GM12878 (cell line): ENCODE measurements around the gene GATA2.

Experiments used
- E4F1 ChIP-seq: fragments of 450-650 bp; IDR thresholded peaks from 2 replicates; pipeline ENCODE4 v1.6.1; 2018; ENCODE audit warnings: borderline replicate concordance, mild to moderate bottlenecking; ENCODE audit not compliant: partially characterized antibody
- ETV6 ChIP-seq, 2 experiments: fragments of 450-650 bp in 1 of 2; IDR thresholded peaks in 1 of 2; conservative IDR thresholded peaks in 1 of 2; 2 replicates each; pipeline ENCODE4 v1.6.1; 2014; ENCODE audit warnings: antibody characterized with exemption in 1 of 2, borderline replicate concordance in 1 of 2, low read depth in 1 of 2, mild to moderate bottlenecking in 1 of 2, moderate library complexity in 1 of 2
- FOXK2 ChIP-seq: fragments of 450-650 bp; IDR thresholded peaks from 2 replicates; pipeline ENCODE4 v1.6.1; 2017; ENCODE audit warnings: mild to moderate bottlenecking, moderate library complexity
- NFYB ChIP-seq: IDR thresholded peaks from 2 replicates; pipeline ENCODE4 v1.6.1; 2011; ENCODE audit warnings: low read depth, mild to moderate bottlenecking, low read length, improper control_type of control experiment, moderate library complexity; ENCODE audit not compliant: insufficient read depth

- TF ChIP-seq E4F1 (no peak), ETV6 (conservative IDR thresholded peaks at IDR 0.05 in 1 of 2, IDR thresholded peaks at IDR 0.05 in 1 of 2; ENCODE audit: borderline replicate concordance in 1 of 2, low read depth in 1 of 2) (no peak), NFYB (no peak), FOXK2 (no peak)
These were observed 12.1 kb upstream of the GATA2 start for GRCh38 chr3:128504963-128505730.
